Stimulated activated CD8-positive, alpha-beta memory T cell treated with anti-CD3 and anti-CD28 coated beads, Interleukin-15, amount 100 ng/mL, for 4 hours (primary cell): ENCODE data around the gene TMLHE.
"Not testable (repeated sequence)": the region's sequence is repeated elsewhere in the genome, so short reads cannot be mapped to it uniquely, and the experiment has no call there.

Experiments
- DNase-seq, 2 donors: peaks; one replicate each; pipeline ENCODE4 v3.0.0-alpha.2; 2020; ENCODE audit warnings: low read depth in 2 of 2

TMLHE gene

GRCh38 chrX:155495134-155495533 is 117.6 kb downstream of the TMLHE start:
- not testable (repeated sequence) for DNase-seq

GRCh38 chrX:155491421-155491820 is 121.3 kb downstream of the TMLHE start:
- DNase-seq = not testable (repeated sequence)

DNA sequence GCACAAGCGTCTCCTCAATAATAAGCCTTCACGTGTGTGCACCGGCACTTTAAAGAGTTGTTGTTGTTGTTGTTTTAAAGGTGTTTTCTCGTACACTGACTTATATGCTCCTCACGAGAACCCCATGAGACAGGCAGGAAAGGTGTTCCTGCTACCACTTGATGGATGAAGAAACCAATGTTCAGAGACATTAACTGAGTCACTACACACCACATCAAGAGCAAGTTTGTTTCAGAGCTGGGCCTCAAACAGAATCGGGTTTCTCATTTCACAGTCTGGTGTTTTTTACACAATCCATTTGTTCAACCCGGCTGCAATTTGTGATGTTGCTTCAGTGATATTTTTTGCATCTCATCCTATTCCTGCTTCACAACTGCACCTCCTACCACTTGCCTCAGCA is 135.6 kb downstream of the TMLHE start:
- DNase-seq = not testable (repeated sequence)

DNA sequence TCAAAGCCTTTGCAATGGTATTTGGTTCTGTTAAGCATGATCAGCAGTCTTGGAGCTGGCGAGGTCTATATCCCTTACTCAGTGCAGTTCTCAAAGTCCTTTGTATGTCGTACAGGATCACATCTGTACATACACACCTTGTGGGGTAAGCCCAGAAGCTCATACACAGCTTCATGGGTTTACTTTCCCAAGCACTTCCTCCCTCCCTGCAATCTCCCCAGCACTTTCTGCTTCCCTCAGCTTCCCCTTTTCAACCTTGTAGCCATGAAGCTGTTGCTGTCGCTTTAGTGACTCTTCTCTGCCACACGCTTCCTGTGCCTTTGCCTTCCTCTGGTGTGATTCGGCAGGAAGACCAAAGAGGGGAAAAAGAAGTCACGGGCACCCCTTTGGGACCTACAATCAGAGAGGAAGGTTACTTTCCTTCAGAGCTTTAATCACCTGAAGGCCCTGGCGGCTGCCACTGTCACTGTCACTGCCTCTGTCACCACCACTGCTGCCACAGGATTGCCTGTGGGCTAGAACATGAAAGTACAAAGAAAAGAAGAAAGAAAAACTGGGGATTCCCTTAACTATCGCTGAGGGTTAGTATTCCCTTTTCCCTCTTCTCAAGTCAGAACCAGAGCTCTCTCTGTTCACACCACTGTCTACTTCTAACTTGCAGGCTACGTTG is 146.3 kb downstream of the TMLHE start:
- DNase-seq = not testable (repeated sequence)

DNA sequence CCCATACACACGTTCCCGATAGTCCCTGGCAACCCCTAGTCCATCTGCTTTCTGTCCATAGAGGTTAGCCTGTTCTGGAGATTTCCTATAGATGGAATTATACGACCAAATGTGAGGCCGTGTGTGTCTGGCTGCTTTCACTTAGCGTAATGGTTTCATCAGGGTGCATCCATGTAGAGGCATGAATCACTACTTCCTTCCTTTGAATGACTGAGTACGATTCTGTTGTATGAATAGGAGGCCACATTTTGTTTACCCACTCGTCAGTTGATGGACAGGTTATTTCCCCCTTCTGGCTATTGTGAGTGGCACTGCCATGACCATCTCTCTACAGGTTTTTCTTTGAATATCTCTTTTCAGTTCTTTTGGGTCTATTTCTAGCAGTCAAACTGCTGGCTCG is 152.3 kb downstream of the TMLHE start:
- DNase-seq = not testable (repeated sequence)

DNA sequence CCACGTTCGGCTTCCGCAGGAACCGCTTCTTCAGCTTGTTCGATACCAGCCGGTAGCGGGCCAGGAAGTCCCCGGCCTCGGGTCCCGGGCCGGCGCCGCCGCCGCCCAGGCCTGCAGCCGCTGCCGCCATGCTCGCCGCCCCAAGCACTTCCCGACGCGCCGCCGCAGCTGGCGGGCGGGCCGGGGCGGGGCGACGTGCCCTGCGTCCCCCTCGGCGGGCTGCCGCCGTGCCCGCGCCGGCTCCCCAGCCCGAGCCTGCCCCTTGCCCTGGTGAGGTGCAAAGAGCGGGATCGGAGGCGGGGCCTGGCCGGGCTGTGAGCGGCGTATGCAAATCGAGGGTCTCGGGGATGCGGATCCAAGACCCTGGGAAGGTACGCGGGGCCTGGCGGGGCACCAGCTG is 154.3 kb downstream of the TMLHE start, which contains the start of gene F8A3:
TSS of gene F8A3 (minus strand) at position 150 of the 400 bp plus-strand sequence. CDS start at position 130, 20 bp downstream.
- not testable (repeated sequence) for DNase-seq

DNA sequence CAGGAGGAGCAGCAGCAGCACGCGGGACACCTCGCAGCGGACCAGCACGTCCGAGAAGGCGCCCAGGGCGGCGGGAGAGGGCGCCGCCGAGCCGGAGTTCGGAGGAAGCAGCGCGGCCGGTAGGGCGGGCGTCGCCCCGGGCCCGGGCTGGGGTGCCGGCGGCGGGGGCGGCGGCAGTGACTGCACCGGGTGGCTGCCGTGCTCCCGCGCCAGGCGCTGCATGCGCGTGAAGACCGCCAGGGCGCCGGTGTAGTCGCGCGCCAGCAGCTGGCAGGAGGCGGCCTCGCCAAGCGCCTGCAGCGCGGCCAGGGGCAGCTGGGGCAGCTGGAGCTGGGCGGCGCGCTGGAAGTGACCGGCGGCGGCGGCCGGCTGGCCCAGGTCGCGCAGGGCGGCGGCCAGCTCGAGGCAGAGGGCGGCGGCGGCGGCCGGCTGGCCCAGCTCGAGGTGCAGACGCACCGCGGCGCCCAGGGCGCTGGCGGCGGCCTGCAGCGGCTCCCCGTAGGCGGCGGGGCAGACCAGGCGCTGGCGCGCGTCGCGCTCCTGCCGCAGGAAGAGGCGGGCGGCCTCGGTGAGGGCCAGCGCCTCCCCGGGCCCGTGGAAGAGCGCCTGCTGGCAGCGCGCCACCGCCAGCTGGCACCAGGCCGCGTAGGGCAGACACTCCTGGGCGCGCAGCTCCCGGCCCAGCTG is 154.8 kb downstream of the TMLHE start:
- not testable (repeated sequence) for DNase-seq

DNA sequence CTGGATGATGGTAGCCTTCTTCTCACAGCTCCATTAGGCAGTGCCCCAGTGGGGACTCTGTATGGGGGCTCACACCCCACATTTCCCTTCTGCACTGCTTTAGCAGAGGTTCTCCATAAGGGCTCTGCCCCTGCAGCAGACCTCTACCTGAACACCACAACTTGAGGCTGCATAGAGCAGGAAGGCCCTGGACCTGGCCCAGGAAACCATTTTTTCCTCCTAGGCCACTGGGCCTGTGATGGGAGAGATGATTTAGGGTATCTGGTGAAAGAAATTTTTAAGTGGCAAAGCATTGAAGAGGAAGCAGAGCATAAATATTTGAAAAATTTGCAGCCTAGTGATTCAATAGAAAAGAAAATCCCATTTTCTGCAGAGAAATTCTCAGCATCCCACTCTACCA is 171.7 kb downstream of the TMLHE start:
- no peak for DNase-seq
